GM10266 (cell line): ENCODE data around the gene SLC16A4.

Experiments used
- DNase-seq: peaks from one replicate; pipeline ENCODE4 v3.0.0; 2012; ENCODE audit errors: extremely low spot score
- CTCF ChIP-seq: IDR thresholded peaks from 2 replicates; pipeline ENCODE4 v1.5.1; 2012; ENCODE audit warnings: mild to moderate bottlenecking, low read depth; ENCODE audit not compliant: control insufficient read depth, insufficient read depth; ENCODE audit errors: missing control alignments

The SLC16A4 gene

GRCh38 chr1:110383251-110383990, 7.4 kb downstream of the SLC16A4 start:
- DNase-seq, result no peak

GRCh38 chr1:110380672-110381283, 10.0 kb downstream of the SLC16A4 start:
- DNase-seq, result no peak
- no peak for TF ChIP-seq CTCF

More at GRCh38 chr1:110383251-110383990, 7.4 kb downstream of the SLC16A4 start:
- TF ChIP-seq CTCF, result no peak

- no peak for TF ChIP-seq CTCF
- no peak for DNase-seq
Measured at GRCh38 chr1:110375490-110375889, 15.3 kb downstream of the SLC16A4 start.

GRCh38 chr1:110370827-110371226, 20.0 kb downstream of the SLC16A4 start:
- no peak for DNase-seq
- TF ChIP-seq CTCF, result no peak

GRCh38 chr1:110364221-110364620, 26.6 kb downstream of the SLC16A4 start:
- TF ChIP-seq CTCF, result no peak
- DNase-seq, result no peak

- no peak for TF ChIP-seq CTCF
- DNase-seq, result no peak
Measured at GRCh38 chr1:110361856-110362255, 29.0 kb downstream of the SLC16A4 start.

- TF ChIP-seq CTCF, result no peak
- no peak for DNase-seq
Measured at GRCh38 chr1:110360431-110360830, 30.4 kb downstream of the SLC16A4 start.
